Medulla oblongata (tissue), 1 donor: ENCODE data around the gene PHF12.

Source experiments
- DNase-seq: peaks from one replicate; pipeline ENCODE4 v3.0.0-alpha.2; 2015; ENCODE audit errors: extremely low spot score

Gene PHF12

DNA sequence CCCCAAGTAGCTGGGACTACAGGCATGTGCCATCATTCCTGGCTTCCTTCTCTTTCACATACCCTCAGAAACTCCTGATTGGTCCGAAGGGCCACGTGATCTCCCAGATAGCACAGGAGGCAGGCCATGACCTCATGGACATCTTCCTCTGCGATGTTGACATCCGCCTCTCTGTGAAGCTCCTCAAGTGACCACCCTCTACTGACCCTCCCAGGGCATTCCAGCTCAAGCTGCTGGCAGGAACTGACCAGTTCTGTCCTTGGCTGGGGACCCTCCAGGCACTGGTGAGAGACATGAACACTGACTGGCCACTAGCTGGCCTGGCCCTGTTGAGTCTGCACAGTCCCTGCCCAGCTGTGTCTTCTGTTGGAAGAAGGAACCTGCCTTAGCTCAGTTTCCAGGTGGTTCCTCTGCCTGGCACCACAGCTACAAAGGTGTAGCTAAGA is 90.9 kb downstream of the PHF12 start:
- DNase-seq, result no peak

GRCh38 chr17:28858801-28859355 is 92.4 kb downstream of the PHF12 start:
- DNase-seq, result no peak

DNA sequence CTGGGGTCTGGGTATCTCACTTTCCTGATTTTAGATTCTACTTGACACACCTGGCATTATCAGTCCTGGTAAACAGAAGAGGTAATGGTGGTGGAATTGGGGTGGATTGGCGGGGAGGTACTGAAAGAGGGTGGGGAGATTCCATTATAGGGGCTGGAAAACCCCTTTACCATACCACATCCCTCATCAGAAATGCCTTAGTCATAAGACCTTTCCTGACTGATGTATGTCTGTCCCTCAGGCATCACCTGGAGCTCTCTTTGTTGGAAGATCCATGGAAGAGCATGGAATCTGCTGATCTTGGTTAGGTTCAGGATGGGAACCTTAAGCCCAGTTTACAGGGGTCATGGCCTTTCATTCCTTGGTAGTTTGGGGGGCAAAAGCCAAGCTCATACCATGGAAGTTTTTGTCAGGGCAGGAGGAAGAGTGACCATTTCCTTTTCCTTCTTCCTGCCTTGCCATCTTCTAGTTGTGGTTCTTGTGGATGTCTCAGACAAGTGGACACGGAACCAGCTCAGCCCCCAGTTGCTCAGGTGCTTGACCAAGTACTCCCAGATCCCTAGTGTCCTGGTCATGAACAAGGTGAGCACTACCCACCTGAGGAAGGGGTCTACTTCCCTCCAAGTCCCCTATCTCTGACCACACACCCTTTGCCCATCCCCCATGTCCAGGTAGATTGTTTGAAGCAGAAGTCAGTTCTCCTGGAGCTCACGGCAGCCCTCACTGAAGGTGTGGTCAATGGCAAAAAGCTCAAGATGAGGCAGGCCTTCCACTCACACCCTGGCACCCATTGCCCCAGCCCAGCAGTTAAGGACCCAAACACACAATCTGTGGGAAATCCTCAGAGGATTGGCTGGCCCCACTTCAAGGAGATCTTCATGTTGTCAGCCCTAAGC is 93.2 kb downstream of the PHF12 start:
- DNase-seq, result no peak

- no peak for DNase-seq
These were observed 95.2 kb downstream of the PHF12 start for GRCh38 chr17:28856028-28856574.

DNA sequence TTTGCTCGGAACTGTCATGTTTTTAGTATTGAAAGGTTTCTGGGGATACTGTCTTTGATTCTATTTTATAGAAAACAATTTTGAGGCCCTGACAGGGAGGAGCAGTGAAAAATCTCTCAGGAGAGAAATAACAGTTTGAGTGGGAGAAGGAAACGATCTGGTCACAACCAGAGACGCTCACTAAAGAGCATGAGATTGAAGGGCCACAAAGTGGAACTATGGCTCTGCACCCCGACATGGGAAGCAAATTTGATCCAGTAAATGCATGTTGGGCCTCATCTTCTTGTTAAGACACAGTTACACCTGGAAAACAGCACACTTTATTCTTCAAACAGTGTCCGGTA is 96.0 kb downstream of the PHF12 start:
- DNase-seq, result no peak
